Iris pigment epithelial cell (primary cell): ENCODE data around the gene SLC41A3.

Experiments used
- DNase-seq: peaks from one replicate; pipeline ENCODE4 v3.0.0-alpha.2; 2011; ENCODE audit warnings: low read depth

Gene SLC41A3

DNA sequence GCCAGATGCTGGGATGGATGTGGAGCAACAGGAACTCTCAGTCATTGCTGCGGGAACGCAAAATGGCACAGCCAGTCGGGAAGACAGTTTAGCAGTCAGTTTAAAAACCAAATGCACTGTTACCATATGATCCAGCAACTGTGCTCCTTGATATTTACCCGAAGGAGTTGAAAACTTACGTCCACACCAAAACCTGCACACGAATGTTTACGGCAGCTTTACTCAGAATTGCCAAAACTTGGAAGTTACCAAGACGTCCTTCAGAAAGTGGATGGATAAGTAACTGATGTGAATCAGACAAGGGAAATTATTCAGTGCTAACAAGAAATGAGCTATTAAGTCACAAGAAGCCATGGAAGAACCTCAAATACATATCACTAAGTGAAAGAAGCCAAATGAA lies 36.1 kb upstream of the SLC41A3 start:
- DNase-seq: no peak

DNA sequence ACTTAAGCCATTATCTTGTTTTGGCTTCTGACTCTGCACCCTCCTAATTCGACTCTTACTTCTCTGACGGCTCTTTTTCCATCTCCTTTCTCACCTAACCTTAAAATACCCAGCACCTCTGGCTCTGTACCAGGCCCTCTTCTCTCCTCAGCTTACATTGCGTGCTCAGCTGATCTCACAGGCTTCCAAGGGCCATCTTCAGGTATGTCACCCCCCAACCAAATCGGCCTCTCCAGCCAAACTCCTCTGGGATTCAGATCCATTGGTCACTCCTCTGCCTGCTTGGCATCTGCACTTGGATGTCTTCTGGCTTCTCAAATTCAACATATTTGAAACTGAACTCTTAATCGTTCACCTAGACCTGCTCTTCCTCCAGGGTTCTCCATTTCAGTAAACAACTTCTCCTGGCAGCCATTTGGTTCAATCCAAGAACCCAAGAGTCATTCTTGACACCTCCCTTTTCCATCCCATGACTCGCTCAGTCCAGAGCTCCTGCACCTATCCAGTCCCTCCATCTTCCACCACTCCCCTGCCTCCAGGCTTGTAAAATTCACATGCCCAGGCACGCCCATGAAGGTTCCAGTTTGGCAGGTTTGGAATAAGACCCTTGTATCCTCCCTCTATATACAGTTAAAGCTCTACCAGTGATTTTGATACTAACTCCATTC lies 35.2 kb upstream of the SLC41A3 start:
- DNase-seq: no peak

DNA sequence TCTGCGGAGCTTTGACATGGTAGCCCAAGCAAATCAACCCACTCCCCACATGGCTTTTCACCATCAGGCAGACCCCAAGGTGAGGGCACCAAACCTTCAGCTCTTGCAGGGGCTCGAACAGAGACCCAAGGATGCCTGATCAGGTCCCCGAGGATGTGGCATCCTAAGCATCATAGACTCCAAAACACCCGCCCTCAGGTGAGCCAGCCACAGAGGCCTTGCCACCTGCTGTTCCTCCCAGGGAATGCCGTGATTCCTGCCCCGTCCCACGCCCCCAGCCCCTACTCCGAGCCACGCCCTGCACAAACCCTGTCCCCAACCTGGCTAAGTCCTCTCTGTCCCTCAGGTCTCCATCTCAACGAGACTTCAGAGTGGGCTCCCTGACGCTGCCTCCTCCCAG lies 34.7 kb upstream of the SLC41A3 start:
- no peak for DNase-seq

DNA sequence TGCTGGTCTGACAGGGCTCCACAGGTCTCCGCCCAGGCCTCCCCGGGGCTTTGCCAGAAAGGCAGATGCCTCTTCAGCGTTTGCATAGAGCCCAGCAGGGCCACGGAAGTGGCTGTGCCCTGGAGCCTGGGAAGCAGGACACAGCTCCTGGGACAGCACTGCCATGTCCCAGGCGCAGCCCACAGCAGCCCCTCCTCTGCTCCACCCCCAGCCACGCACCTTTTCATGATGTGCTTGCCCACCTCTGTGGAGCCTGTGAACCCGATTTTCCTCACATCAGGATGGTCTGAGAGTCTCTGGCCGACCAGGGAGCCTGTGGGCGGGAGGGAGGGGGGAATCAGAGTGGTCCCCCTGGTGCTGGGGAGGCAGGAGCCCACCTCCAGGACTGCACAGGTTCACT lies 33.9 kb upstream of the SLC41A3 start:
- no peak for DNase-seq

DNA sequence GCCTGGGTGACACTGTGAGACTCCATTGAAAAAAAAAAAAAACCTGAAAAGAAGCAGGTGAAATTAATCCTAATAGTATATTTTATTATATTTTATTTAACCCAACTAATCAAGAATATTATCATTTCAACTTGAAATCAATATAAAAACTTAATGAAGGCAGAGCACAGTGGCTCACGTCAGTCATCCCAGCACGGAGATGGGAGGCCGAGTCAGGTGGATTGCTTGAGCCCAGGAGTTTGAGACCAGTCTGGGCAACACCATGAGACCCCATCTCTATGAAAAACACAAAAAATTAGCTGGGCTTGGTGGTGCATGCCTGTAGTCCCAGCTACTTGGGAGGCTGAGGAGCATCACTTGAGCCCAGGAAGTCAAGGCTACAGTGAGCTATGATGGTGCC lies 33.3 kb upstream of the SLC41A3 start:
- no peak for DNase-seq

DNA sequence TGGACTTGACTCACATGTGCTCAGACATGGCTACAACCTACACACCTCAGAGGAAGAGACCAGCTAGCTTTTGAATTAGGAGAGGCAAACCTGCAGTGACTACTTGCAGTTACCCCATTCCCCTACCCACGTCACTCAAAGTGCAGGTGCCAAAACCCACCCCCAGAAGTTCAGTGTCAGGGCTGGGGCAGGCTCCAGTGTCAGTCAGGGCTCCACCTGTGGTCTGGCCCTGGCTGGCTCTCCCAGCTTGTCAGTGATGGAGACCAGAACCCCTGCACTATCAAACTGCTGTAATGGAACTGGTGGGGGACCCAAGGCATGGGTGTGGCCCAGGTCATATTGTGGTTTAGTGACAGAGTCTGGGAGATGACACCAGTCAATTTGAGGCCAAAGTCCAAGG lies 32.6 kb upstream of the SLC41A3 start:
- no peak for DNase-seq

DNA sequence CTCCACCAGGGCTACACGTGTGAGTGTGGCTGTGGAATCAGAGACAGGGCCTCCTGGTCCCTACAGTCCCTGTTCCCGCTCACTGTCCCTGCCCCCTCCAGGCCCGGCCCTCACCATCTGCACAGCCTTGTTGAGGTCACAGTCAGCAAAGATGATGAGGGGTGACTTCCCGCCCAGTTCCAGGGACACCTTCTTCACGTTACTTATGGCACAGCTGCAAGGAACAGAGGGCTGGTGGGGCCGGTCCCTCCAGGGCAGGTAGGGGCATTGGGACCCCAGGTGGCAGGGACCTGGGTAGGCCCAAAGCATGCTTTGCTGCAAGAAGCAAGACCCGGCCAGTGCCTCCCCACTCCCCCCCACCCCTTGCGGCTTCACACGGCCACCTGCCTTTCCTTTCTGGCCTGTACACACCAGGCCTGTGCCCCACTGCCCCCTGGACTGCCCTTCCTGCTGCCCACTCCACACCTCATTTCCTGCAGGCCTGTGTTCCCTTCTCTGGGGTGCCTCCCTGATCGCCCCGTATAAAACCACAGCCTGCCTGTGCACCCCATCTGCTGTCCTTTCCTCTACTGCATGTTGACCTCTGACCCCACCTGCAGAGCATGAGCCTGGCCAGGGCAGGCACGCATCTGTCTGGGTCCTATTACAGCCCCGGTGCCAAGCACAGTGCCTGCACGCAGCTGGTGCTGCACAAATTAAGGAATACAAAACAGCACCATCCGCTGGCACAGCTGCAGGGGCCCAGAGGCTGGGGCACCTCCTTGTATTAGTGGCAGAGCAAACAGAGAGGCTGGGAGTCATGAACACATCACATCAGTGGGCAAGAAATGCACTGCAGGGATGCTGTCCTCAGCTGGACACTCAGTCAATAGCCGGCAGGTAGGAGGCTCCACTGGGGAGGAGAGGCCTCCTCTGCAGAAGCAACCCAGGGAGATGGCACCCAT lies 30.8 kb upstream of the SLC41A3 start:
- DNase-seq: no peak

DNA sequence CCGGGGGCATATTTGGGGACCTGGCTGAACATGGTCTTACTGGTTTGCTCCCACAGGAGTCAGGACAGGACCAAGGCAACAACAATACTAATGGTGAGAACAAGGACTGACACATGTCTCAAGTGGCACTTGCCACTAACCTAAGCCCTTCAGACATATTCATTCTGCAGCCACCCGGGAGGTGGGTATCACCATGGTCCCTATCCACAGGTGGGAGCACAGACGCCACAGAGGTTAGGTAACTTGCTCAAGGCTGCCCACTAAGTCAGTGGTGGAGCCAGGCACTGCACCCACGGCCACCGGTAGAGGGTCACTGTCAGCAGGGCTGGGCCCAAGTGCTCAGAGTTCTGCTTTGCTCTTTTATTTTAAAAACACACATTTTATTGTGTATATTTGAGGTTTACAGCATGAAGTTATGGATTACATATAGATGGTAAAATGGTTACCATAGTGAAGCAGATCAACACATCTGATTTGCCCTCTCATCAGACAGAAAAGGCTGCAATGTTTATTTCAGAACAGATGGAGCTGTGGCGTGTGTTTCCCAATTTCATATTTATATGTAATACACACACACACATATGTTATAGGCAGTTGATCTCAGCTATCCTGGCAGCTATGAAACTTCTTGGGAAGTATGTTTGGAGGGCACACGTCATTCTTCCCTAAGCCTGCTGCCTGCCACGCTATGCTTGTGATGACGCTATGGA lies 30.0 kb upstream of the SLC41A3 start:
- no peak for DNase-seq

DNA sequence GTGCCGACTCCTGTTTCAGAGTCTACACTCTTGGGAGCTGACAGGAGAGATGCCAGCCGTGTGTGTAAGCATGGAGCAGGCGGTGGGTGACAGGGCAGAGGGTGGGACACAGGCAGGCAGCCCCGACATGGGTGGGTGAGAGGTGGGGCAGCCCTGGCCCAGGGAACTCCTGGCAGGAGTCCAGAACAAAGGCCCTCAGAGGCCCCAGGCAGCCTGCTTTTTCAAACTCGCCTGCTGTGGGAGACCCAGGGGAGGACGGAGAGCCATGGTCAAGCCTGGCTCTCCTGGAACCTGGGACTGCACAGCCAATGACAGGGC lies 29.3 kb upstream of the SLC41A3 start:
- DNase-seq: no peak

DNA sequence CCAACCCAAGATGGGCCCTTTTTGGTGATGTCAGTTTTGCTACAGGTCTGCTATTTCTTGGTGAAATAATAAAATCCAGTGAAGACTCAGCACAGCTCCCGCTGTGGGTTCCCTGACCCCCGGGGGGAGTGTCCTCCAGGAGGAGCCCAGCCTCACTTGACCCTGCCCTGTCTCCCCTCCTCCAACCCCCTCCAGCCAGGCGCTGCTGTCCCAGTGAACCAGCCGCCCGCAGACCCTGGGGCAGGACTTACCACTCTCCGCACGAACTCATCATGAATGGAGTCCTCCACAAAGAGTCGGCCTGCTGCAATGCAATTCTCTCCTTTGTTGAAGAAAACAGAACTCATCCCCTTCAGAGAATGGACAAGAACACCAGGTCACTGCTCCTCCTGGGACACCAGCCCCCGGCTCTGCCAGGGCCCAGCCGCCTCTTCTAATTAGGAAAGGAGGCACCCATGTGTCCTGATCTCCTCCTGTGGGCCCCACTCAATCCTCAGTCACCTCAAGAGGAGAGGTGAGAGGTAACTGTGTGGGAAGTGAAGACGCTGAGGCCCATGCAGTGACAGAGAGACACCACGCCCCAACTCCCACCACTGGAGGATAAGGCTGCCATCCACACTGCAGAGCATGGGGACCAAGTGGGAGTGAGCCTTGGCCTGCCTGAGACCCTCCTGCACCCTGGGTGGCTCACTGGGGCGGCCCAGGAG lies 28.8 kb upstream of the SLC41A3 start:
- DNase-seq: no peak

DNA sequence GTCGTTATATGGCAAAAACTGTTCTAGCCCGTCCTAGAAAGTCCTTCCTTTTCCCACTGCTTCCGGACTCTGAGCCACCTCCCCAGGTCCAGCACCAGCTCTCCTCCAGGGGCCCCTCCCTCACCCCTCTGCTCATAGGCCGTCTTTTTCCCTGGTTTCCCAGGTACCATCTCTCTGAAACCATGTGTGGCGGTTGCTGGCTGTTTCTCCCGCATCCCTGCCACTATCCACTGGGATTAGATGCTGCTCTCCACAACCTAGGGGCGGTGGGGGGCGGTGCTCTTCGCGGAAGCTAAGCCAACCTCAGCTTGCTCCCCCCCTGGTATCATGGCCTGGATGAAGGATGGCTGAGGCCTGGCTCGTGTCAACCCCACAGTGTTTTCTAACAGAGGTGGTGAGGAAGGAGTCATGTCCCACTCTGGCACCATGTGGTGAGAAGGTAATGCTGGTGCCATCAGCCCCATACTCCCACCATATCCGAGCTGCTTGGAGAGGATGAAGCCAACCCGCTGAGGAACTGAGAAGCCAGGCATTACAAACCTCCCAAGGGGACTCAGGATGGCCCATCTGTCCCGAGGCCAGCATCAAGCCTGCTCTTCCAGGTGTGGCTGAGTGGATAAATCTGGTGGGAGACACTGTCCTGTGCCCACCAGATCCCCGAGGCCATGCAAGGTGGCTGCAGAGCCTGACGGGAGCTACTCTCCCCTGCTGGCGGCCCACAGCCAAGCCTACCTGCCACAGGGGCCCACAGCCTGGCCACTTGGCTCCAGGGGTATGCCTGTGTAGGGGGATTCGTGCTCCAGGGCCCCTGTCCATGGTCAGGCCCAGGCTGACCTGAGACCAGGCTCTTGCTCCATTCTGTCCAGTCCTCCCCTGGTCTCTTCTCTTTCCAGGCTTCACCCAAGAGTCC lies 27.9 kb upstream of the SLC41A3 start:
- DNase-seq: no peak

DNA sequence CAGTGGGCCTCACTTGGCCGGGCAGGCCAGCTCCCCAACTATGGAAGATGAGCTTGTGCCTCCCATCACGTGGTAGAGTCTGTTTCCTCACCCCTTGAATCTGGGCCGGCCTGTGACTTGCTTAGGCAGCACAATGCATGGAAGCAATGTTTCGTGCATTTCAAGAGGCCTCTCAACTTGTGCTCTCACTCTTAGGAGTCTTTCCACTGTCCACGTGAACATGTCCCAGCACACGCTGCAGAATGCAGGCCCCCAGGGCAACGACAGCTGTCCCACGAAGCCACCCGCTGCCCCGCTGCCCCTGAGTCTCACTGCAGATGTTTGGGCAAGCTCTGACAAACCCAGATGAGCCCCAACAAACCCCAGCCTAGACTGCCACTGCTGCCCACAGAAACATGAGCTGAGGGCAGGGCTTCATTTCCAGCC lies 27.2 kb upstream of the SLC41A3 start:
- DNase-seq: no peak

DNA sequence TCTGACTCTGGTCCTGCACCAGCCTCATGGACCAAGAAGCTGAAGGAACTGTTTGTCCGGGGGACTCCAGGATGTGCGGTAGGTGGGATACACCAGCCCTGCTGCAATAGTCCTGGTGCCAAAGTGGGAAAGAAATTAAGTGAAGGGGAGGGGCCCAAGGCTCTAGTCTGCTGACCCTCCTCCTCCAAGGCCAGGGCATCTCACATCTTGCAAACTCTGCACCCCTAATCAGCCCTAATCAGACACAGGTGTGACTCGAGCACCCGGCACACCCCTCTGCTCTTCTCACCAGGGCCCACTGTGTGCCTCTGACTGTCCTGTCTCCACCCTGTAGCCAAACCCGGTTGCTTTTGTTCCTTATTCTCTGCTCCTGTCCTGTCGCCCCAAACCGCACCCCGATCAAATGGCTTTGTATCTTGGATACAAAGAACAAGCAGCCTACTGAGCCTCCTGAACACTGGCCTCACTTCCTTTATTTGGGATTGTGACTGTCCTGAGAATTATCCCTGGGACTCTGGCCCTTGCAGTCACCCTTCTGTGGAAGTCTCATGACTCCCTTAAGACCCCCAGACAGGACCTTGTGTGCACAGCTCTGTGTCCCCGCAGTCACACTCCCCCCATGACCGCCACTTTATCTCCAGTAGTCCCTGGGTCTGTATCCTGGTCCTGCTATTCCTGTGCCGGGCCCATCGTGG lies 26.7 kb upstream of the SLC41A3 start:
- no peak for DNase-seq

DNA sequence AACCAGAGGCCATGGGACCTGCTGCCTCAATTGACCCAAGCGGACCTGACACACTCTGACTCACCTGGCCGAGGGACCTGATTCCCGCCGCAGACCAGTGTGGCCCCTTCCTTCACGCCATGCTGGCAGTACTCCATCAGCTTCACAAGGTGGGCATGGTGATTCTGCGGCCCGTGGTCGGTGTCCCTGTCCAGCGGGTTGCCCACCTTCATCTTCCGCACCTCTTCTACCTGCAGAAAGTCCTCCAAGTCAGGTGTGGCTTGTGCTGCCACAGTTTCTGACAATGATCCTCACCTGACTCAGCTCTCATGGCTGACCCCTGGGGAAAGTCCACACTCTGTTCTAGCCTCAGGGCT lies 25.9 kb upstream of the SLC41A3 start:
- no peak for DNase-seq

DNA sequence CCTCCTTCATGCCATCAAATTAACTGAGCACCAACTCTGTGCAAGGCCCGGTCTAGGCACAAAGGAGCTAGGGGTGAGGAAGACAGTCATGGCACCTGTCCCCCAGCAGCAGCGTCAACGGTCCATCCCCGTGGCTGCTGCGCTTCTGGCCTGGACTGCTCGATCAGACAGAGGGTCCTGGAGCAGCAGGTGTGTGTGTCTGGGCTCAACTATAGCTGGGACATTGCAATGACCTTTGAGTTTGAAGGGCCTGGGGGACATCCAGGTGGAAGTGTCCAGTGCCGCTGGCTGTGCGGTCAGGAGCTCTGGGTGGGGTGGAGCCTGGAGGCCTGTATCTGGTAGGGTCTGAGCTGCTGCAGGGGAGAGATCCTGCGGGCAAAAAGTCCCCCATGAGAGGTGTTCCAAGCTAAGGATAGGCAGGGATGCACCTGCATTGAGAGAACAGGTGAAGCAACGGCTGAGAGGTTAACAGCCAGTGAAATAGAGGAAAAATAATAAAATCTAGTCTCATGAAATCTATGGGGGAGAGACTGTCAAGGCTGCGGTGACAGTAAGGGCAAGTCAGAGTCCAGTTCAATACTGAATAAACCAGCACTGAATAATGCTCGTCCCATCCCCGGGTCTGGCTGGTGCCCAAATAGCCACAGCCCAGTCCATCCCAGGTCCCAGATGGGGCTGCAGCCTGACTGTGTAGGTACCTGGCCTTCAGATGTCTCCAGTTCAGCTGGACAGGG lies 25.4 kb upstream of the SLC41A3 start:
- no peak for DNase-seq

DNA sequence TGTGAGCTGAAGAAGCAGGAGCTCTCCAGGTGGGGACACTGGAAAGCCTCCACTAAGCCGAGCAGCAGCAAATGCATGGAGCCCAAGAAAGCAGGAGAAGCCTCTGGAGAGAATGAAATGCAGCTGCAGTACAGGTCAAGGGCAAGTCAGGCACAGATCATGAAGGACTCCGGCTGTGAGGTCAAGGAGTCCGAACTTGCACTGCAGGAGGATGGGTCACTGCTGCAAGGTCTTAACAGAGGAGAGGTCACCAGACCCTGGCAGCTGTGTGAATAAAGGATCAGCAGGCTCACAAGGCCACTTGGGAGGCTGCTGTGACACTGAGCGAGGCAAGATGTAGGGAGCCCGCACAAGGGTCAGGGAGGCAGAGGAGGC lies 24.7 kb upstream of the SLC41A3 start:
- no peak for DNase-seq

DNA sequence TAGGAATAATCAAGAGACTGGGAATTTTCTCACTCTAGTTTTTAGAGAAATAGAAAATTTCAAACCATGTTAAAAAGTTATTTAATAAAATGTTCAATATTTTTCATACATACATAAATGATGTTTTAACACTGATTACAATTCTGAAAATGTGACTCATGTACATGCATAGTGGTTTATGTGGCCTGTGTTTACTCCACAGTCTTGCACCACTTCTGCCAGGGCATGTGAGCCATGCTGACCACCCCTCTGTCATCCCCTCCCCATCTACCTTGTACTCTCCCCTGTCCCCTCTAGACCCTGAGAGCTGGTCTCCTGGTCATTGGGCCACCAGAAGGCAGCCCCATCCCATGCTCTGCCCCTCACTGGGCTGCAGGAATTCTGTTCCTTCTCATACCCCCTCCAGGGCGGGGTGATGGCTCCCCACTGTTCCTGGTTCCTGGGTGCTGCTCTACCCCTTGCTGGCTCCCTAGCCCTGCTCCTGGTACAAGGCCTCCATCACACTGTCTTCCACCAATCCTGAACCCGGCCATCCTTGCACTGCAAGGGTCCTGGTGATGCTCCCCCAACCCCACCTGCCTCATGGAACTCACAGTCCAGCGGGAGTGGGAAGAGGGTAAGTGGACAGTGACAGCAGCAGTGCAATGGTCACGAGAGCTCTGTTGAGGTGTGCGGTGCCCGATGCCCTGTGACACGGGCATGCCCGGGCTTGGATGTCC lies 24.2 kb upstream of the SLC41A3 start:
- DNase-seq: peak; percentile 43

DNA sequence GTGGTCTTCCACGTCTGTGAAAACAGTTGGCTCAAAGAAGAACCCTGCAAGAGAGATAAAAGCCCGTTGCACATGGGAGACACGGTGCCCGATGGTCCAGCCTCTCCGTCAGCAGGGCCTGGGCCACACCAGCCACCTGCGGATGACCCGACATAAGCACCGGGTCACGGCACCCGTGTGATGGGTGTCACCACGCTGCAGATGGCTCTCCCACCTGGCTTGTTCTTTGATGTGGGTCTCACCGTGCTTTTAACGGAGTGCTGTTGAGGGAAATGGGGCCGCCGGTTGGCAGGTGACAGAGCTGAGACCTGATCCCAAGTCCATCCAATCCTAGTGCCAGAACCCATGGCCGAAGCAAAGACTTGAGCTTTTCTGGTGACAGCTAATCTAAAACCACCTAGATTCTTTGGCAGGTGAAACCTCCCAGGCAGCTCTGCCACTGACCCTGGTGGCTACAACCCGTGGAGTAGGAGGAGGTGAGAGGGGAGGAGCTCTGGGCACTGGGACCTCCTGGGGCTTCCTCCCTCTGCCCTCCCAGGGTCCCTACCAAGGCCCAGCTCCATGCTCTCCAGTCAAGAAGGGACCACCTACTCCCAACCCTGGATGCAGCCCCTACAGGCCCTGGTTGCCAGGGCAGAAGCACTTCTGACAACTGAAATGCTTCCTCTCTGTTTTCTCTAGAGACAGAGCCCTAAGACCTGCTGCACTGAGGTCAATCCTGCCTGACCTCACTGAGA lies 23.4 kb upstream of the SLC41A3 start:
- no peak for DNase-seq
